ENCODE results near the gene CPEB3.
A peak's percentile ranks its signal among the peaks of the same experiment; 100 is the strongest.
"Not testable (repeated sequence)": the region's sequence is repeated elsewhere in the genome, so short reads cannot be mapped to it uniquely, and the experiment has no call there.

CPEB3 gene

DNA sequence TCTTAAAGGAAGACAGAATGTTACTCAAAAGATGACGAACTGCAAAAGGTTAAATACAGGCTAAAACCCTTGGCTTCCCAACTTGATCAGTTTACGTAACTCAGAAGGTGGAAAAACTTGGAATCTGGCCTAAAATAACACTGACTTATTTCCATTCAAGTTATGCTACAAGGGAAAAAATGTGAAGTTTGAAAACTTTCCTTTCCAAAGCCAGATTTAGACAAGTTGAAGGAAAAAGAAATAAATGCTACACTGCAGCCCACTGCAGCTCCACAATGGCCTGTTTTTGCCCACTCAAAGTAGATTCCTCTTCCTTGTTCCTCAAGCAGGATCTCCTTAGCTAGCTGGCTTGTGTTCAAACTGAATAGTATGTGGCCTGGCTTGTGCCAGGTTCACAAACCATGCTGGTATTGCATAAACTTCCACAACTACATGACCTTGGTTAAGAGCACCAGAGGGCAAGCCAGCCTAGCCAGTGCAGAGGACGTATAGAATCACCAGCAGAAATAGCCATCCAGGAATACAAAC lies 166.2 kb downstream of the CPEB3 start:
- TF ChIP-seq, protein P1, sequence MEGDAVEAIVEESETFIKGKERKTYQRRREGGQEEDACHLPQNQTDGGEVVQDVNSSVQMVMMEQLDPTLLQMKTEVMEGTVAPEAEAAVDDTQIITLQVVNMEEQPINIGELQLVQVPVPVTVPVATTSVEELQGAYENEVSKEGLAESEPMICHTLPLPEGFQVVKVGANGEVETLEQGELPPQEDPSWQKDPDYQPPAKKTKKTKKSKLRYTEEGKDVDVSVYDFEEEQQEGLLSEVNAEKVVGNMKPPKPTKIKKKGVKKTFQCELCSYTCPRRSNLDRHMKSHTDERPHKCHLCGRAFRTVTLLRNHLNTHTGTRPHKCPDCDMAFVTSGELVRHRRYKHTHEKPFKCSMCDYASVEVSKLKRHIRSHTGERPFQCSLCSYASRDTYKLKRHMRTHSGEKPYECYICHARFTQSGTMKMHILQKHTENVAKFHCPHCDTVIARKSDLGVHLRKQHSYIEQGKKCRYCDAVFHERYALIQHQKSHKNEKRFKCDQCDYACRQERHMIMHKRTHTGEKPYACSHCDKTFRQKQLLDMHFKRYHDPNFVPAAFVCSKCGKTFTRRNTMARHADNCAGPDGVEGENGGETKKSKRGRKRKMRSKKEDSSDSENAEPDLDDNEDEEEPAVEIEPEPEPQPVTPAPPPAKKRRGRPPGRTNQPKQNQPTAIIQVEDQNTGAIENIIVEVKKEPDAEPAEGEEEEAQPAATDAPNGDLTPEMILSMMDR (IDR thresholded peaks at IDR 0.05; ENCODE audit: unreplicated experiment in 3 of 3), result no peak
- Mint-ChIP-seq H3K9me3 (no peaks in the 10 kb centered on the region), H3K27ac (peak overlapping the region; percentile 1 to 82 (median 81)), H3K36me3 (ENCODE audit: low read depth) (no peaks in the 10 kb centered on the region), H3K4me3 (no peak overlapping the region), H3K27me3 (ENCODE audit: low read depth) (no peaks in the 10 kb centered on the region), H3K4me1 (peaks cover 14% of the 10 kb centered on the region)

DNA sequence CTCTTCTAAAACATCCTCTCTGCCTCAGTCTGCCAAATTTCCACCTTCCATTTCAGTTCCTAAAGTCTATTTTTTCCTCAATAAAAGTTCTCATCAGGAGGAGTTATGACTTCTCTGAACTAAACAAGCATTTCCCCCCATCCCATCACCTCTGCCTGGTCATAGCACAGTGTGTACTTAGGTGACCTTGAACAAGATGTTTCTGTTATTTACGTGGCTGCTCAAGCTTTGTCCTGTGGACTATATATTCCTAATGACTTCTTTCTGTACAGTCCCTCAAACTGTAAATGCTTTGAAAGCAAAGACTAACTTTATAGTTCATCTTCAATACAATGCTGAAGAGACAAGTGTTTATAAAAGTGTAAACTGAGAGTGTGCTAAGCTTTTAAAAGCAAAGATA lies 166.9 kb downstream of the CPEB3 start:
- H3K4me1 Mint-ChIP-seq, result peaks cover 14% of the 10 kb centered on the region
- H3K27ac Mint-ChIP-seq, result peak overlapping the region; percentile 1 to 63 (median 38)
- H3K27me3 Mint-ChIP-seq (ENCODE audit: low read depth), result no peaks in the 10 kb centered on the region
- TF ChIP-seq, protein P1 (IDR thresholded peaks at IDR 0.05; ENCODE audit: unreplicated experiment in 3 of 3), result no peak
- no peaks in the 10 kb centered on the region for H3K36me3 Mint-ChIP-seq (ENCODE audit: low read depth)
- no peak overlapping the region for H3K4me3 Mint-ChIP-seq
- H3K9me3 Mint-ChIP-seq, result no peaks in the 10 kb centered on the region

DNA sequence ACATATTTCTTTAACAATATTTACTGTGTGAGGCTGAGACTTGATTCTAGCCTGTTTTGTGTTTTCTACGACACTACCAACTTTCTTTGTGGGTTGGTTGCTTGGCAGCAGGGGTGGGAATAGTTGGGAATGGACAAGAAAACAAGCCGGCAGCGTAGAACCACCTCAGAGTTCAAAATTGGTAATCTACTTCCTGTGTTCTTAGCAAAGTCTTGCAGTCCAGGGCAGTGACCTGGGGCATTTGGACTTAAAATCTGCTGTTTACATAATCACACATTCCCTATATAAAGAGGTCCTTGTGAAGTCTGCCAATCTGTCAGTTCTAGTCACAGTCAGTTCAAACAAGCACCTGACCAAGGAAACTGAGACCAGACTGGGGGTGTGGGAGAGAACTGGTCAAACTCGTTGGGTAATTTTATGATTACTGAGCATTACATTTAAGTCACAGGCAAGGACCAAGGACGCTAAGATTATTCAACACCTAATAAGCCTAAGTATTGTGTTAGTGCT lies 167.9 kb downstream of the CPEB3 start:
- TF ChIP-seq, protein P1 (IDR thresholded peaks at IDR 0.05; ENCODE audit: unreplicated experiment in 3 of 3), result no peak
- H3K4me1 Mint-ChIP-seq, result peaks cover 14% of the 10 kb centered on the region
- no peaks in the 10 kb centered on the region for H3K27me3 Mint-ChIP-seq (ENCODE audit: low read depth)
- no peaks in the 10 kb centered on the region for H3K9me3 Mint-ChIP-seq
- H3K4me3 Mint-ChIP-seq, result no peak overlapping the region
- no peaks in the 10 kb centered on the region for H3K36me3 Mint-ChIP-seq (ENCODE audit: low read depth)
- peak overlapping the region in 1 of 3 experiments; percentile 18 for H3K27ac Mint-ChIP-seq

DNA sequence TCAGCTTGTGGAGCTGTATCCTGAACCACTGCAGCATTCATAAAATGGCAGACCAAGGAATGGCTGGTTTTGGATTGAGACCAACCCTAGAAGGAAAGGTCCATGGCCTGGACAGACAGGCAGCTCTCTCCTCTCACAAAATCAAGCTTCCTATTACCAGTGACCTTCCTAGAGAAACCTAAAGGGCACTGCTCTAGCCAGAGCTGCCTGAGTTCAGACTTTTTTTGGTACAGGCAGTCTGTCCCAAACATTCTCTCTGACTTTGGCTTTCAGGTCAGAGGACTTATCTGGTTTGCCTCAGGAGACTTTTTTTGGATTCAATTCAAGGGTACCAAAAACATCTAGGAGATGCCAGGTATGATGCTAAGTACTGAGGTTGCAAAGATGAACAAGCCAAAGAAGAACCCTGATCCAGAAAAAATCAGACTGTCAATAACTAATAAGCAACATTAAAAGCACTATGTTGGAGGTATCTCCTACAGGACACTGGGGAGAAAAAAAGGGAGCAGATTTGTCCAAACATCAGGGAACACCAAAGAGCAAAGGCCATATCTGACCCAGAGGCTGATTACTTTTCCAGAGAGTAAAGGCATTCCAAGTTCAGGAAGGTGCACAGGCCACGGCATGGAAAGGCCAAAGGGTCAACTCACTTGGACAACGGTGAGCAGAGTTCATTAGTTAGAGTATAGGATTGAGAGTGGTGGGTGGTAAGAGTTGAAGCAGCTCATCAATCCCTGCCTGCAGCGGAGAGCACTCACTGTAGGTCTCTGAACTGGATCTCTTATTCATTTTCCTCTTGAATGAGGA lies 169.0 kb downstream of the CPEB3 start:
- Mint-ChIP-seq H3K36me3 (ENCODE audit: low read depth) (no peaks in the 10 kb centered on the region), H3K27ac (no peak overlapping the region), H3K9me3 (no peaks in the 10 kb centered on the region), H3K27me3 (ENCODE audit: low read depth) (no peaks in the 10 kb centered on the region), H3K4me3 (no peak overlapping the region), H3K4me1 (peaks cover 14% of the 10 kb centered on the region)
- TF ChIP-seq, protein P1 (IDR thresholded peaks at IDR 0.05; ENCODE audit: unreplicated experiment in 3 of 3), result no peak

DNA sequence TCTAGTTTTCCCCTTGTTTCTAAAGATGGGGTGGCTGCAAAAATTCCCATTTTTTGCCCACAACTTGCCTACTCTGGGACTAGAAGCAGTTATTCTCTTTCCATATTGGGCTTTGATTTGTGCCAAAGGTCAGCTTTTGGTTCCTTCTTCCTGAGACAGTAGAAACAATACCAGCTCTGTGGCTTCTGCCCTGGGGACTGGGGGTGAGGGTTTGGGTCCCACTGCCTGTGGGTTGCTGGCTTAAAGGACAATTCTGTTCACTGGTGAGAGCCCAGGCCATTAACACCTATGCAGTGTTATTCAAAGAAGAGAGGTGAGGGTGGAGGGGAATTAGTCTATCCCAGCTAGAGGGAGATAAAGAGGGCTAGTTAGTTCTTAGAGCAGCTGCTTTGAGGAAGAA lies 171.5 kb downstream of the CPEB3 start:
- Mint-ChIP-seq H3K27me3 (ENCODE audit: low read depth) (no peaks in the 10 kb centered on the region), H3K9me3 (no peaks in the 10 kb centered on the region), H3K4me3 (no peak overlapping the region), H3K4me1 (peaks cover 7% of the 10 kb centered on the region), H3K27ac (no peak overlapping the region), H3K36me3 (ENCODE audit: low read depth) (peaks cover 3% of the 10 kb centered on the region)
- TF ChIP-seq, protein P1 (IDR thresholded peaks at IDR 0.05; ENCODE audit: unreplicated experiment in 3 of 3), result no peak

DNA sequence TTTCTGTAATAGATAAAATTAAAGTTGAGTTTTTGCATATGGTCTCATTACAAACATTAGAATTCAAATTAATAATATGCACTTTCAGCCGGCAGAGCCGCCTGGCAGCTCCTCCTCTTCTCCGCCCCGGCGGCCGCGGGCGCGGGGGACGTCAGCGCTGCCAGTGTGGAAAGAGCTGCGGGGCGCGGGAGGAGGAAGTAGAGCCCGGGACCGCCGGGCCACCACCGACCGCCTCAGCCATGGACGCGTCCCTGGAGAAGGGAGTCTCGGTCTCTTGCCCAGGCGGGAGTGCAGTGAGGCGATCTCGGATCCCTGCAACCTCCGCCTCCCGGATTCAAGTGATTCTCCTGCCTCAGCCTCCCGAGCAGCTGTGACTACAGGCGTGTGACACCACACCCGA lies 176.0 kb downstream of the CPEB3 start:
- H3K27me3 Mint-ChIP-seq (ENCODE audit: low read depth); H3K36me3 Mint-ChIP-seq (ENCODE audit: low read depth); H3K27ac Mint-ChIP-seq; H3K4me3 Mint-ChIP-seq; H3K9me3 Mint-ChIP-seq; H3K4me1 Mint-ChIP-seq: not testable (repeated sequence)
